Glomerular visceral epithelial cell (primary cell): ENCODE data around the gene NAV3.

Experiments used
- DNase-seq: peaks from one replicate; pipeline ENCODE4 v3.0.0-alpha.2; 2016; ENCODE audit errors: extremely low spot score

NAV3 gene

DNA sequence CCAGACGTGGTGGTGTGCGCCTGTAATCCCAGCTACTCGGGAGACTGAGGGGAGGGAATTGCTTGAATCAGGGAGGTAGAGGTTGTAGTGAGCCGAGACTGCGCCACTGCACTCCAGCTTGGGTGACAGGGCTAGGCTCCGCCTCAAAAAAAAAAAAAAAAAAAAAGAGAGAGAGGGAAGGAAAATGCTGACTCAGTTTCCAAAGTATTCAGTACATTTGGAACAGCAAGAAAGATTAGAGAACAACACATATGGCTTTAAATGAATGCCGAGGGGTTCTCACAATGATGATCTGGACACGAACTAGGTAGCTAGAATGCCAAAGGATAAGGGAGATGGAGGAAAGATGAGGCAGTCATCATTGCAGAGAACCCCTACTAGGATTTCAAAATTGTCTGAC is 97.4 kb downstream of the NAV3 start:
- no peak for DNase-seq

DNA sequence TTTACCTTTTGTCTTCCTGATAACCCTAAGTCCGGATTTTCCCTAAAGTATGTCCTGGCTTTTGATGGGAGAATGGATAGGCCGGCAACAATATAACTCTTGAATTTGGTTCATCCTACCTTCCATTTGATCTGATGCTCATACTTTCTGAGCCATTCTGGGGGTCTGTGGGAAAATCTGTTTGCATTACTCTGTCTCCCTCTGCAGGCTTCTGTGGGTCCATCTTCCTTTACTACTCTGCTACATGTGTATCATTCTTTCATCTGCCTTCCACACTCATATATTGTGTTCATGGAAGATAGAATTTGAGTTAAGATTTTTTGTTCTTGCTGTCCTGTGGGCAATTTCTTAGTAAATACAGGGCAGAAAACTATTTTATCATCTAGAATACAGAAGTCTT is 101.5 kb downstream of the NAV3 start:
- DNase-seq, result no peak

DNA sequence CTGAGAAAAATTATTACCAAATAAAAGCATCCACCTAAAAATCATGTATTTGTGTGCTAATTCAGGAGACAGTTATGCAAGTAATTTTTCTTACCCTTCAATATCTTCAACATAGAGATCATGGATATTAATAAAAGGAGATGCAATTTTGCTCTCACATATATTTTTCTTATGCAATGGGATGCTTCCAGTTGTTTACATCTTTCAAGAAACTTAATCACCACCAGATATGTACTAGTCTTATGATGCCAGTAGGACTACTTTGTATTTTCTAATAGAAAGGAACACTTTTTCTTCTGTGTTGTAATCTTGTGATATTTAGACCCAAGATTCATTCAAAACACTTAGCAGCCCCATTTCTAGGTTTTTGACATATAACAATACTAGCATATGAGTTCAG is 107.6 kb downstream of the NAV3 start:
- DNase-seq, result no peak

DNA sequence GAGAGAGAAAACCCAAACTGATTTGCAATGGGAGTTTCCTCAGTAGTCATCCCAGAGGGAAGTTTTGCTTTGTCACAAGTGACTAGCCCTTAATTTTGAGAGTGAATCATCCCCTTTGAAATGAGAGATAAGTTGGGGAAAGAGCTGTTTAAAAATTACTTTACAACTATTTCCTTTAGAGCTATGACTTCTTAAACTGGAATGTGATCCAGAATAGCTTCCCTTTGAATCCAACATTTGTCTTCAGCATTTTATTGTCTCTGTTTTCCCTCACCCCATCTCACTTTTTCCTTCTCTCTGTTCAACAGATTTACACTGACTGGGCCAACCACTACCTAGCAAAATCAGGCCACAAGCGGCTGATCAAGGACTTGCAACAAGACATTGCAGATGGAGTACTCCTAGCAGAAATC is 109.3 kb downstream of the NAV3 start:
- peak; percentile 73 for DNase-seq

- peak; percentile 27 for DNase-seq
Measured at GRCh38 chr12:77940567-77940966, 109.9 kb downstream of the NAV3 start.

DNA sequence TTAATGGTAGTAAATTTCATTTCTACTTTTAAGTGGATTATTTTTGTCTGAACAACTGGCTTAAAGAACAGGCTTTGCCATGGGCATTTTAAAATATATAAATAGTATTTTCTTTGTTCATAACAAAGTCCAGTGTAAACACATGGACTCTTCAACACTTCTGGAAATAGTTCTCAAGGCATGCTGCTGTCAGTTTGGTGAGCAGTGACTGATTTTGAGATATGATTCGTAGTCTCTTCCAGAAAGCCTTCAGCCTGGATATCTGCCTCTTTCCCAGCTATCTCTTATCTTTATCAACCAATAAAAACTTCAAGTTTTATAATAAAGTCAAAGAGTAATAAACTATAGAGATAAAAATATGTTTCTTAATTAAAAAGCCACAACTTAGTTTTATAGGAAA is 110.7 kb downstream of the NAV3 start:
- no peak for DNase-seq

DNA sequence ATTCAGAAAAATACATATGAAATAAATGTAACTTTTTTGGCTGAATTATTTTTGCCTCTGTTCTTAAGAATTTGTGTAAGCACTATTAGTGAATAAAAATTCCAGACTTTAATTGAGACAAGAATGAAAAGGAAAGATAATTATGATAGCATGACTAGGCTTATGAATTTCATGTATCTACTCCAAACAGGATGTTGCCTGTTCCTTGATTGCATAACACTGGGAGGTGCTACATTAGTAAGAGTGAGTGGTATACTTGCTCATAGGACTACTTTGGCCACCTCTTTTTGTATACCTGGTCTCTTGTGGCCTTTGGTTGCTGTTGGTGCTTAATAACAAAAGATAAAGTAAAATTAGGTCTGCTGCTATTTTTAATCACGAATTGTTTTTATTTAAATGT is 112.8 kb downstream of the NAV3 start:
- DNase-seq, result peak; percentile 25

DNA sequence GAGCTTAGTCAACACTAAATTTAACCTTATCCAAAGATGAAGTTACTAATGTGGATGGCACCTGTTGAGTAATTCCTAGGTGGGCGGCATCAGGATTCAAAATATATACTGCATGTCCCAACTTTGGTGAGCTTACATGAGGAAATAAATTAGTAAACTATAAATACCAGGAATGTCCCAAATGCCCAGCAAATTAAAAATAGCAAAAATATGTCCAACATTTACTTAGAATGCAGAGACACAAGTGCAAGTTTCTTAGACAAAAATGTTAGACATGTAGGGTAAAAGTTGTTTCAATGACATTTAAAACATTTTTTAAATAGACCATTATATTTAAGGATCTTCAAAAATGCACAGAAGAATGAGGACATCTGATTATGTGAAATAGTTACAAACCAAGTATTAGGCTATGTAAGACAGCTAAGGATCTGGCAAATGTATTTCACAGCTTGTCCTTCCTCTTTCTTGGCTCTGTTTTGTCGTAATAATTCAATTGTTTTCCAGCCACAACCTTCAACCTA is 115.9 kb downstream of the NAV3 start:
- no peak for DNase-seq

GRCh38 chr12:77947330-77947729 is 116.6 kb downstream of the NAV3 start:
- peak; percentile 27 for DNase-seq

DNA sequence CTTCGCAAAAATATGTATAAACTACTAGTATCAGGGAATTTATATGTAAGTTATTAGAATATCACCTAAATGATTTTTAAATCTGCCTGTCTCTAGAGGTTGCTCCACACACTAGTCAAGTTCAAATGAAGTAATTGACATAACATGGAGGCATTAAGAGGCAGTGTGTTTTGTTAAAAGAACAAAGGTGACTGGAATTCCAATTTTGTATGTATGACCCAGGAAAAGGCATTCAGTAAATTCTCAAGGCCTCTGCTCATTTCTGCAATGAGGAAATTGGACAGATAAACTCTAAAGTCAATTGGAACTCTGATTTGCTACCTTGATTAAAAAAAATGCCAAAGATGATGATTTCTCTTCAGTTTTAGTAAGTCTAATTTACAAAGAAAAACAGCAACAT is 117.1 kb downstream of the NAV3 start:
- DNase-seq, result no peak

GRCh38 chr12:77949943-77950342 is 119.2 kb downstream of the NAV3 start:
- DNase-seq, result no peak

- peak; percentile 66 for DNase-seq
Measured at GRCh38 chr12:77953528-77954205, 123.0 kb downstream of the NAV3 start.

DNA sequence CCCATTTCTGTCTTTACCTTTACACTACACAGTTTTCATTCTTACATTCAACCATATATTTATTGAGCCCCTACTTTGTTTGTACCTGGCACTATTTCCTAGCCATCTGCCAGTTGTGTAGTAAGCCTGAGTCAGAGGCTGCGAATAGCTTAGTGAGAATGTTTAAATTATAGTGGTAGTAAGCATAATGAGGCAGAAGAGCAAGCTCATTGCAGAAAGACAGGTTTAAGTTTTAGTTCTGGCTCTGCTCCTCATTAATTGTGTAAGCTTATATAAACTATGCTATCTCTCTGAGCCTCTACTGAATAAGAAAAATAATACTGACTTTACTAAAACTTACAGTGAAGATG is 123.5 kb downstream of the NAV3 start:
- no peak for DNase-seq

GRCh38 chr12:77957062-77957461 is 126.4 kb downstream of the NAV3 start:
- DNase-seq, result no peak

GRCh38 chr12:77963576-77964178 is 133.0 kb downstream of the NAV3 start:
- DNase-seq, result no peak

- no peak for DNase-seq
Measured at GRCh38 chr12:77965790-77966189, 135.1 kb downstream of the NAV3 start.

- DNase-seq, result no peak
Measured at GRCh38 chr12:77968021-77968420, 137.3 kb downstream of the NAV3 start.

GRCh38 chr12:77968571-77968970 is 137.9 kb downstream of the NAV3 start:
- DNase-seq, result no peak

DNA sequence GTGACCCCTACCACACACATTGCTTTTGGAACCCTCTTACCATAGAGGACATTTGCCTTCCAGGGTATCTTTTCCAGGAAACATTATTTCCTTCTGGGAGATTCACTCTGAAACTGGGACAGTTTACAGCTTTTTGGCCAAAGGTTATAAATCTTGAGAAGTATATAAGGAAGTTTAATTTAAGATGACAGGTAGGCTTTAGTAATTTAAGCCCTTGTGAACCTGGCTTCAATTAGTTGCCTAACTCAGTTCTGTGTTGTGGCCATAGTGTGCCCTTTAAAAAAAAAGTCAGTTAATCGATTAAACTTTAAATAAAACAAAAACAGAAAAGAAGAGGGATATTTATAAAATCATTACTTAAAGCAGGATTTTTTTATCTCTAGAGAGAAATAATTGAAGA is 142.9 kb downstream of the NAV3 start:
- DNase-seq, result no peak

DNA sequence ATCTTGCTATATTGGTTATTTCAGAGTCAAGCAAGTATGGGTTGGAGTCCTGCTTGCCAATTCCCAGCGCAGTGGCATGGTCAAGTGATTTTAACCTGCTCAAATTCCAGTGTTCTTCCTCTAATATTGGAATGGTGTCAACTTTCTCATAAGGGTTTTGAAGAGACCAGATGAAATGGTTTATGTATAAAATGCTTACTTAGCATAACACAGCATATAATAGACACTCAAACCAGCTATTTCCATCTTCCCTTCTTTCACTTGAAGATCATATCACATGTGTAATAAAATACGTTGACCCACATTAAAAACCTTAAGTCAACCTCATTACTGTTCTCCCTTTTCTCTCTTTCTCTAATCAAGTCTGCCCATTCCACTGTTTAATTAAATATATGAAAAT is 144.0 kb downstream of the NAV3 start:
- no peak for DNase-seq

GRCh38 chr12:77979597-77980250 is 149.0 kb downstream of the NAV3 start:
- no peak for DNase-seq

DNA sequence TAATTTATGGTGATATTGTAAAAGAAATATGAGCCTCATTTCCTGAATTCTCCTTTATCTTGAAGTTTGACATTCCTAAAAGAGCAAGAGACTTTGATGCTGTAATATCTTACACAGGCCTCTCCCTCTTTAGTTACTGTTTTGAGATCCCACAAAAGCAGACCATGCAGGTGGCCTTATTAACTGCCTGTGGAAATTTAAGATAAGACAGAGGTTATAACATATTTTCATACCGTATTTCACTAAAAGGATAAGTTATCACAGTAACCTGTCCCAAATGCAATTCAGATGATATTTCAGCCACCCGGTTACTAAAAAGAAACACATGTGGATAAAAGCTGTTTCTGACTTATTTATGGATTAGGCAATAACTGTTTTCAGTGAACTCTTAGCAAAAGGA is 150.1 kb downstream of the NAV3 start:
- no peak for DNase-seq

DNA sequence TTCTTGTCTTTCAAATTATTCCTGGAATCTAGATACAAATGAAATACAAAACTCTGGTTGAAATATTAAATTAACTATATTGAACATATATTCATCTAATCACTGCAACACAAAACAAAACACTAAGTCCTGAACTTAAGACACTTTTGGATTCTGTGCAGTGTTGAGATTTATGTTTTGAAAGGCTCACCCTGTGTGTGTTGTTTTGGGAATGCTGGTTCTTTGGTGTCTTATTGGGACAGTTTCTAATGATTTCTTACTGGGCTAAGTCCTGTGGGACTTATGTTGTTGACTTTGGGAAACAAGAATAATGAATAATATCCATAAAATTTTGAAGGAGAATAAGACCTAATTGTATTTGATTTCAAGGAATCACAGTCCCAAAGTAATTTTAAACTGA is 153.2 kb downstream of the NAV3 start:
- DNase-seq, result no peak
